ENCODE data around the gene GPR84. TPM values are rescaled to one million over a fixed set of nuclear protein-coding genes. Genes with fewer than 3 reads are reported as not detected.

GPR84 gene
- total and polyA plus RNA-seq, 7 experiments from 2014 or later: 1.2 to 13.1 (median 3.9) TPM; not detected in 4

GRCh38 chr12:54390176-54390667 is 25.9 kb upstream of the GPR84 start:
- H3K27me3 Mint-ChIP-seq: no peaks in the 10 kb centered on the region
- no peak overlapping the region for H3K27ac ChIP-seq (ENCODE audit: low read depth, low read length)
- H3K4me3 Mint-ChIP-seq: peak overlapping the region; percentile 43 to 86 (median 78)
- POLR2A ChIA-PET: interaction anchor here (1.5 kb wide), 1 partner anchor 9 kb away, joined by 3 read pairs; no protein-coding TSS in a partner anchor
- H3K9me3 ChIP-seq (ENCODE audit: control insufficient read depth in 2 of 3, low read length in 3 of 3): no peaks in the 10 kb centered on the region
- peaks cover 0 to 9% (median 6%) of the 10 kb centered on the region in 3 experiments for H3K36me3 ChIP-seq (ENCODE audit: control insufficient read depth in 2 of 3, insufficient read depth in 3 of 3, low read length in 3 of 3)
- H3K27me3 ChIP-seq (ENCODE audit: control insufficient read depth in 2 of 2, insufficient read depth in 2 of 2, low read length in 2 of 2): no peaks in the 10 kb centered on the region
- intact Hi-C loops (cut with micrococcal nuclease): loop anchor here in 1 of 2 donors (5.0 kb wide), 1 partner anchor 107 kb away; the partner anchor contains the start of gene NCKAP1L
- no peaks in the 10 kb centered on the region for H3K9me3 Mint-ChIP-seq
- H3K4me1 ChIP-seq (ENCODE audit: control insufficient read depth in 2 of 2, insufficient read depth in 2 of 2, low read length in 2 of 2): peaks cover 4 to 5% of the 10 kb centered on the region in 2 donors
- peaks cover 32 to 46% (median 33%) of the 10 kb centered on the region in 7 donors for H3K4me1 Mint-ChIP-seq
- H3K27ac Mint-ChIP-seq: peak overlapping the region in 3 of 9 donors; percentile 7 to 67 (median 30)
- DNase-seq: no peak
- ATAC-seq: no peak
- peaks cover 0 to 18% (median 6%) of the 10 kb centered on the region in 5 donors for H3K36me3 Mint-ChIP-seq
- H3K4me3 ChIP-seq (ENCODE audit: low read length): no peak overlapping the region
- CTCF ChIA-PET: interaction anchor here (1.5 kb wide), 1 partner anchor 50 kb away, joined by 3 read pairs; no protein-coding TSS in a partner anchor

GRCh38 chr12:54389607-54390175 is 25.4 kb upstream of the GPR84 start:
- intact Hi-C loops (cut with micrococcal nuclease): loop anchor here in 1 of 2 donors (5.0 kb wide), 1 partner anchor 108 kb away; the partner anchor contains the start of gene NCKAP1L
- POLR2A ChIA-PET: interaction anchor here (1.5 kb wide), 1 partner anchor 9 kb away, joined by 3 read pairs; no protein-coding TSS in a partner anchor
- peaks cover 4 to 5% of the 10 kb centered on the region in 2 donors for H3K4me1 ChIP-seq (ENCODE audit: control insufficient read depth in 2 of 2, insufficient read depth in 2 of 2, low read length in 2 of 2)
- peaks cover 30 to 42% (median 33%) of the 10 kb centered on the region in 7 donors for H3K4me1 Mint-ChIP-seq
- H3K9me3 ChIP-seq (ENCODE audit: control insufficient read depth in 2 of 3, low read length in 3 of 3): no peaks in the 10 kb centered on the region
- peak overlapping the region in 7 of 9 donors; percentile 7 to 67 (median 31) for H3K27ac Mint-ChIP-seq
- H3K36me3 Mint-ChIP-seq: peaks cover 0 to 15% (median 4%) of the 10 kb centered on the region in 5 donors
- DNase-seq: no peak
- H3K9me3 Mint-ChIP-seq: no peaks in the 10 kb centered on the region
- H3K4me3 ChIP-seq (ENCODE audit: low read length): no peak overlapping the region
- CTCF ChIA-PET: interaction anchor here (0.8 to 1.5 kb wide), 2 partner anchors 10 to 50 kb away, joined by 3 read pairs; no protein-coding TSS in a partner anchor
- peaks cover 0 to 6% (median 4%) of the 10 kb centered on the region in 3 experiments for H3K36me3 ChIP-seq (ENCODE audit: control insufficient read depth in 2 of 3, insufficient read depth in 3 of 3, low read length in 3 of 3)
- no peak overlapping the region for H3K27ac ChIP-seq (ENCODE audit: low read depth, low read length)
- H3K27me3 Mint-ChIP-seq: no peaks in the 10 kb centered on the region
- no peaks in the 10 kb centered on the region for H3K27me3 ChIP-seq (ENCODE audit: control insufficient read depth in 2 of 2, insufficient read depth in 2 of 2, low read length in 2 of 2)
- ATAC-seq: no peak
- H3K4me3 Mint-ChIP-seq: peak overlapping the region; percentile 26 to 85 (median 64)

DNA sequence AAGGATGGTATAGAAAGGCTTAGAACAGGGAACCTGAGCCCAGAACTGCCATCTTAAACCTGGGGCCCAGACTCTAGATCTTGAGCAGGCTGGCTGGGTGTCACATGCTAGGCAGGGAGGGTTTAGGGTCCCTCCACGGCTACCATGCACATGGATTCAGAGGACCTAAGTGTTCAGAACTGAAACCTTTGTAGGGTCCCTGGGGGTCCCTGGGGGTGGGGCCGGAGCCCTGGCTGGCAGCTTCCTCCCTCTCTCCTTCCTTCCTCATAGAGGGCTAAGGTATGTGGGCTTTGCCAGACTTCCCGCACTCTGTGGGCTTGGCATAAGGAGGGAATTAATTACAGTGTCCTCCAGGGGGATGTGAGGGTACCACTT is 24.8 kb upstream of the GPR84 start:
- ATAC-seq (no peak), DNase-seq (no peak)
- Mint-ChIP-seq H3K36me3 (peaks cover 0 to 10% (median 4%) of the 10 kb centered on the region in 5 donors), H3K27me3 (no peaks in the 10 kb centered on the region), H3K4me1 (peaks cover 24 to 37% (median 29%) of the 10 kb centered on the region in 7 donors), H3K27ac (peak overlapping the region in 4 of 9 donors; percentile 25 to 33 (median 30)), H3K9me3 (peaks cover 0 to under 1% (median 0%) of the 10 kb centered on the region in 11 donors), H3K4me3 (peak overlapping the region in 3 of 10 donors; percentile 67 to 81 (median 75))
- Histone ChIP-seq H3K4me3 (ENCODE audit: low read length) (no peak overlapping the region), H3K36me3 (ENCODE audit: control insufficient read depth in 2 of 3, insufficient read depth in 3 of 3, low read length in 3 of 3) (peaks cover 0 to 5% (median 3%) of the 10 kb centered on the region in 3 experiments), H3K27ac (ENCODE audit: low read depth, low read length) (no peak overlapping the region), H3K27me3 (ENCODE audit: control insufficient read depth in 2 of 2, insufficient read depth in 2 of 2, low read length in 2 of 2) (no peaks in the 10 kb centered on the region), H3K4me1 (ENCODE audit: control insufficient read depth in 2 of 2, insufficient read depth in 2 of 2, low read length in 2 of 2) (peaks cover 4 to 5% of the 10 kb centered on the region in 2 donors), H3K9me3 (ENCODE audit: control insufficient read depth in 2 of 3, low read length in 3 of 3) (no peaks in the 10 kb centered on the region)
- intact Hi-C loops (cut with micrococcal nuclease): no loop called here
- ChIA-PET CTCF (interaction anchor here (0.8 kb wide), 1 partner anchor 9 kb away, joined by 3 read pairs; no protein-coding TSS in a partner anchor), POLR2A (no interaction called here)

- peaks cover 0 to 6% (median 0%) of the 10 kb centered on the region in 5 donors for H3K36me3 Mint-ChIP-seq
- peaks cover 4 to 5% of the 10 kb centered on the region in 2 donors for H3K4me1 ChIP-seq (ENCODE audit: control insufficient read depth in 2 of 2, insufficient read depth in 2 of 2, low read length in 2 of 2)
- H3K4me3 Mint-ChIP-seq: peak overlapping the region in 2 of 10 donors; percentile 16 to 46
- H3K4me3 ChIP-seq (ENCODE audit: low read length): no peak overlapping the region
- H3K9me3 ChIP-seq (ENCODE audit: control insufficient read depth in 2 of 3, low read length in 3 of 3): no peaks in the 10 kb centered on the region
- DNase-seq: no peak
- ATAC-seq: no peak
- POLR2A ChIA-PET: interaction anchor here (0.5 kb wide), 1 partner anchor 371 kb away, joined by 3 read pairs; no protein-coding TSS in a partner anchor
- peaks cover 18 to 31% (median 23%) of the 10 kb centered on the region in 7 donors for H3K4me1 Mint-ChIP-seq
- H3K27me3 Mint-ChIP-seq: no peaks in the 10 kb centered on the region
- CTCF ChIA-PET: interaction anchor here (0.7 to 1.1 kb wide), 2 partner anchors 11 to 56 kb away, joined by 3 to 6 read pairs; no protein-coding TSS in a partner anchor
- intact Hi-C loops (cut with micrococcal nuclease): no loop called here
- H3K9me3 Mint-ChIP-seq: peaks cover 0 to 1% (median 0%) of the 10 kb centered on the region in 11 donors
- no peak overlapping the region for H3K27ac ChIP-seq (ENCODE audit: low read depth, low read length)
- H3K27ac Mint-ChIP-seq: peak overlapping the region in 6 of 9 donors; percentile 4 to 60 (median 44)
- peaks cover 0 to 3% (median 0%) of the 10 kb centered on the region in 3 experiments for H3K36me3 ChIP-seq (ENCODE audit: control insufficient read depth in 2 of 3, insufficient read depth in 3 of 3, low read length in 3 of 3)
- no peaks in the 10 kb centered on the region for H3K27me3 ChIP-seq (ENCODE audit: control insufficient read depth in 2 of 2, insufficient read depth in 2 of 2, low read length in 2 of 2)
Observed at GRCh38 chr12:54388237-54389133, 24.2 kb upstream of the GPR84 start.

GRCh38 chr12:54387114-54387467 is 22.8 kb upstream of the GPR84 start:
- intact Hi-C loops (cut with micrococcal nuclease): no loop called here
- Histone ChIP-seq H3K36me3 (ENCODE audit: control insufficient read depth in 2 of 3, insufficient read depth in 3 of 3, low read length in 3 of 3) (no peaks in the 10 kb centered on the region), H3K4me1 (ENCODE audit: control insufficient read depth in 2 of 2, insufficient read depth in 2 of 2, low read length in 2 of 2) (peaks cover 4 to 5% of the 10 kb centered on the region in 2 donors), H3K27ac (ENCODE audit: low read depth, low read length) (no peak overlapping the region), H3K9me3 (ENCODE audit: control insufficient read depth in 2 of 3, low read length in 3 of 3) (no peaks in the 10 kb centered on the region), H3K27me3 (ENCODE audit: control insufficient read depth in 2 of 2, insufficient read depth in 2 of 2, low read length in 2 of 2) (no peaks in the 10 kb centered on the region), H3K4me3 (ENCODE audit: low read length) (no peak overlapping the region)
- Mint-ChIP-seq H3K9me3 (peaks cover 0 to 1% (median 0%) of the 10 kb centered on the region in 11 donors), H3K4me3 (no peak overlapping the region), H3K27ac (peak overlapping the region in 4 of 9 donors; percentile 28 to 49 (median 32)), H3K36me3 (peaks cover 0 to 6% (median 0%) of the 10 kb centered on the region in 5 donors), H3K4me1 (peaks cover 15 to 25% (median 21%) of the 10 kb centered on the region in 7 donors), H3K27me3 (no peaks in the 10 kb centered on the region)
- POLR2A ChIA-PET: interaction anchor here (0.9 kb wide), 1 partner anchor 13 kb away, joined by 3 read pairs; no protein-coding TSS in a partner anchor
- DNase-seq: no peak
- ATAC-seq: no peak
- CTCF ChIA-PET: interaction anchor here (1.2 to 2.3 kb wide), 4 partner anchors 8 to 53 kb away, joined by 3 to 9 read pairs (median 6); no protein-coding TSS in a partner anchor
